HFFc6 (cell line): ENCODE measurements around the gene OR10H5. TPM values are rescaled to one million over a fixed set of nuclear protein-coding genes. Genes with fewer than 3 reads are reported as not detected.
"Not testable (repeated sequence)": the region's sequence is repeated elsewhere in the genome, so short reads cannot be mapped to it uniquely, and the experiment has no call there.

Source experiments
- DNase-seq: peaks from one replicate; pipeline ENCODE4 v3.0.0-alpha.2; 2018
- H3K27ac Mint-ChIP-seq: 2 replicates; pipeline ENCODE4 v1.8.0; 2020; ENCODE audit warnings: mild to moderate bottlenecking, mixed read lengths
- H3K27me3 Mint-ChIP-seq: 2 replicates; pipeline ENCODE4 v1.8.0; 2021; ENCODE audit warnings: mild to moderate bottlenecking, moderate library complexity, mixed read lengths; ENCODE audit not compliant: insufficient read depth
- H3K36me3 Mint-ChIP-seq: 2 replicates; pipeline ENCODE4 v1.8.0; 2021; ENCODE audit warnings: low read depth, mixed read lengths
- H3K4me1 Mint-ChIP-seq: 2 replicates; pipeline ENCODE4 v1.8.0; 2020; ENCODE audit warnings: low read depth, mixed read lengths
- H3K4me3 Mint-ChIP-seq: 2 replicates; pipeline ENCODE4 v1.8.0; 2020; ENCODE audit warnings: mild to moderate bottlenecking, moderate library complexity, mixed read lengths
- H3K9me3 Mint-ChIP-seq: 2 replicates; pipeline ENCODE4 v1.8.0; 2020; ENCODE audit warnings: mild to moderate bottlenecking, mixed read lengths
- total RNA-seq, 6 experiments: library from RNA; stranded (reverse); fragmentation: NEBNext Ultra II Directional; extraction: Animal tissue kit (Norgen Biotek cat#: 25700); gene quantifications; 2 replicates in 1 of 6; 3 replicates in 5 of 6; pipeline ENCODE4 v1.2.3, GENCODE V29; 2021
- TF ChIP-seq, protein P1 (sequence below): fragments of 200-600 bp; sonication (generic); IDR thresholded peaks from 2 replicates; pipeline ENCODE4 v1.5.0; 2021; ENCODE audit warnings: antibody characterized with exemption, mild to moderate bottlenecking

Gene OR10H5
- total RNA-seq, 6 experiments from 2014 or later, result not detected

DNA sequence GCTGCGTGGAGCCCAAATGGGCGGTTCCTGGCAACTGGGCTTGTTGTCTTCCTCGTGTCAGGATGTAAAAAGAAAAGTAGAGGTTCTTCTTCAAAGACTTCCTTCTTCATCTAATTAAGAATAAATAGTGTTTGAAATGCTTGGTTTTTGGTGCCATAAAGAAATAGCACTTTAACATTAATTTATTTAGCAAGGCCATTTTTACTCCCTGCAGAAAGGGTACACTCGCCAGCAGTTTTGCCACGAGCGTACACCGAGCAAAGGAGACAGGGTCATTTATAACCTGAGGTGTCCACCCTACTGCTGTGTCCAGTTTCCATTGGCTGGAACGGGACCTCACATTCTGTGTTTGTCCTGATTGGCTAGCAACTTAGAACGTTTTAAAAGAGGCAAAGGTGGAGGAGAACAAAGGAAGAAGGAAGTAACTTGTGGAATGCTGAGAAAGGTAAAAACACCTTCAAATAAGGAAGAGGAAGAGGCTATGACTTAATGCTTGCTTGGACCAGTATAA, 49.8 kb downstream of the OR10H5 start:
- Mint-ChIP-seq H3K36me3 (0 out of 2 replicates have a peak, but pooled peaks cover 4% of the 10 kb centered on the region), H3K27me3 (no peaks in the 10 kb centered on the region; the same call in 1 of the 2 replicates)

DNA sequence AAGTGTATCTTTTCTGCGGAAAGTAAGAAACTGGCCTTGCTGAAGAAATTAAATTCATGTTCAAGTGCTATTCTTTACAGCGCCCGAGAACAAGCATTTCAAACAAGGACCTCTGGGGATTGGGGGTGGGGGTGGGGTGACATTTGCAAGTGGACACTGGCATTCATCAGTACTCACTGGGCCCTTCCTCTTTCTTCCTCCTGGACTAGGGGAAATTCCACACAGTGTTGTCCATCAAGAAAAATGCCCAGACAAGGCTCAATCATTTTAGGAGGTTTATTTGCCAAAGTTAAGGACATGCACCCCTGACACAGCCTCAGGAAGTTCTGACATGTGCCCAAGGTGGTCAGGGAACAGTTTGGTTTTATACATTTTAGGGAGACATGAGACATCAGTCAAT, 50.9 kb downstream of the OR10H5 start:
- TF ChIP-seq, protein P1, sequence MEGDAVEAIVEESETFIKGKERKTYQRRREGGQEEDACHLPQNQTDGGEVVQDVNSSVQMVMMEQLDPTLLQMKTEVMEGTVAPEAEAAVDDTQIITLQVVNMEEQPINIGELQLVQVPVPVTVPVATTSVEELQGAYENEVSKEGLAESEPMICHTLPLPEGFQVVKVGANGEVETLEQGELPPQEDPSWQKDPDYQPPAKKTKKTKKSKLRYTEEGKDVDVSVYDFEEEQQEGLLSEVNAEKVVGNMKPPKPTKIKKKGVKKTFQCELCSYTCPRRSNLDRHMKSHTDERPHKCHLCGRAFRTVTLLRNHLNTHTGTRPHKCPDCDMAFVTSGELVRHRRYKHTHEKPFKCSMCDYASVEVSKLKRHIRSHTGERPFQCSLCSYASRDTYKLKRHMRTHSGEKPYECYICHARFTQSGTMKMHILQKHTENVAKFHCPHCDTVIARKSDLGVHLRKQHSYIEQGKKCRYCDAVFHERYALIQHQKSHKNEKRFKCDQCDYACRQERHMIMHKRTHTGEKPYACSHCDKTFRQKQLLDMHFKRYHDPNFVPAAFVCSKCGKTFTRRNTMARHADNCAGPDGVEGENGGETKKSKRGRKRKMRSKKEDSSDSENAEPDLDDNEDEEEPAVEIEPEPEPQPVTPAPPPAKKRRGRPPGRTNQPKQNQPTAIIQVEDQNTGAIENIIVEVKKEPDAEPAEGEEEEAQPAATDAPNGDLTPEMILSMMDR, result no peak
- no peak overlapping the region for H3K27ac Mint-ChIP-seq
- no peak for DNase-seq
- peaks cover 15% of the 10 kb centered on the region for H3K4me1 Mint-ChIP-seq
- H3K4me3 Mint-ChIP-seq, result no peak overlapping the region
- no peaks in the 10 kb centered on the region; the same call in 1 of the 2 replicates for H3K9me3 Mint-ChIP-seq
- H3K36me3 Mint-ChIP-seq, result 0 out of 2 replicates have a peak, but pooled peaks cover 4% of the 10 kb centered on the region
- H3K27me3 Mint-ChIP-seq, result no peaks in the 10 kb centered on the region; the same call in none of the 2 replicates

More for the DNA sequence above, 49.8 kb downstream of the OR10H5 start:
- Mint-ChIP-seq H3K27ac (peak overlapping the region; percentile 93), H3K4me1 (peaks cover 15% of the 10 kb centered on the region), H3K4me3 (peak overlapping the region; percentile 86), H3K9me3 (no peaks in the 10 kb centered on the region; the same call in 1 of the 2 replicates)
- no peak for DNase-seq
- TF ChIP-seq, protein P1, result no peak

DNA sequence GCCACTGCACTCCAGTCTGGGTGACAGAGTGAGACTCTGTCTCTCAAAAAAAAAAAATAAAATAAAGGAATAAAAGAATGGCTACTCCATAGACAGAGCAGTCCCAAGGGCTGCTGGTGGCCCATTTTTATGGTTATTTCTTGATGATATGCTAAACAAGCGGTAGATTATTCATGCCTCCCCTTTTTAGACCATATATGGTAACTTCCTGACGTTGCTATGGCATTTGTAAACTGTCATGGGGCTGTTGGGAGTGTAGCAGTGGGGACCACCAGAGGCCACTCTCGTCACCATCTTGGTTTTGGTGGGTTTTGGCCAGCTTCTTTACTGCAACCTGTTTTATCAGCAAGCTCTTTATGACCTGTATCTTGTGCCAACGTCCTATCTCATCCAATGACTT, 52.4 kb downstream of the OR10H5 start:
- DNase-seq, H3K36me3 Mint-ChIP-seq, H3K27ac Mint-ChIP-seq, H3K9me3 Mint-ChIP-seq, H3K27me3 Mint-ChIP-seq, H3K4me3 Mint-ChIP-seq: not testable (repeated sequence)
- peaks cover 15% of the 10 kb centered on the region for H3K4me1 Mint-ChIP-seq

DNA sequence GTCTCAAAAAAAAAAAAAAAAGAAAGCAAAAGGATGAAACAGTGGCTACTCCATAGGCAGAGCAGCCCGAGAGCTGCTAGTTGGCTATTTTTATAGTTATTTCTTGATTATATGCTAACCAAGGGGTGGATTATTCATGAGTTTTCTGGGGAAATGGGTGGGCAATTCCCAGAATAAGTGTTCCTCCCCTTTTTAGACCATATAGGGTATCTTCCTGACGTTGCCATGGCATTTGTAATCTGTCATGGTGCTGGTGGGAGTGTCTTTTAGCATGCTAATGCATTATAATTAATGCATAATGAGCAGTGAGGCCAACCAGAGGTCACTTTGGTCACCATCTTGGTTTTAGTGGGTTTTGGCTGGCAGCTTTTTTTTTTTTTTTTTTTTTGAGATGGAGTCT, 53.4 kb downstream of the OR10H5 start:
- TF ChIP-seq, protein P1, result no peak
- Mint-ChIP-seq H3K27ac (no peak overlapping the region), H3K4me3 (no peak overlapping the region), H3K36me3 (0 out of 2 replicates have a peak, but pooled peaks cover 2% of the 10 kb centered on the region), H3K4me1 (peaks cover 12% of the 10 kb centered on the region), H3K27me3 (peaks cover 2% of the 10 kb centered on the region), H3K9me3 (no peaks in the 10 kb centered on the region; the same call in 1 of the 2 replicates)
- DNase-seq, result no peak

DNA sequence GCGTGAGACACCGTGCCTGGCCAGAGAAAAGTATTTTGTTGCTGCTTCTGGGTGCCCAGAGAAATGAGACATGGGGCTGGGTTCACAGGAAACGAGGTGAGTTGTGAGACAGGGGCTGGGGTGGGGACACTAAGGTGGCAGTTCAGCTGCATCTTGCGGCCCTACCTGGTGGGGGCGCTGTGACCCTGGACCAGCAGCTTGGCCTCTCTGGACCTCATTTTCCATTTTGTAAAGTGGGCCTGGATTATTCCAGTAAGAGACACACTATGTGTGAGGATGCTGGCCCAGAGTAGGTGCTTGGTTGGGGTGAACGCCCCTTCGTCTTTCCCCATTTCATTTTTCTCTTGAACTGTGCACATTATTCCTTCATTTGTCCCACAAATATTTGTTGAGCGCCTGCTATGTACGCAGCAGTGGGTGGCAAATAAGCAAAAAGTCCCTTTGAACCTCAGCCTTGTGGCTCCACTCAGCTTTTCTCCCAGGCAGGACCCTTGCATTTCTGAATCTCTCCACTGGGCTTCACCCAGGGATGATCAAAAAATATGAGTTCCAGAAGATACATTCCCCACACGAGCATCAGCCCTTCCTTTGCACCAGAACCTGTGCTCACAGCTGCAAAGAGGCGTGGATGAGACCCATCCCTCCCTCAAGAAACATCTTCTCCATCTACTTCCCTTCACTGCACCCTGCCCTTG, 54.6 kb downstream of the OR10H5 start:
- Mint-ChIP-seq H3K27me3 (peaks cover 4% of the 10 kb centered on the region), H3K9me3 (no peaks in the 10 kb centered on the region; the same call in 1 of the 2 replicates), H3K4me1 (peaks cover 7% of the 10 kb centered on the region), H3K4me3 (no peak overlapping the region), H3K27ac (no peak overlapping the region), H3K36me3 (no peaks in the 10 kb centered on the region)
- no peak for DNase-seq
- TF ChIP-seq, protein P1, result peak; percentile 55

DNA sequence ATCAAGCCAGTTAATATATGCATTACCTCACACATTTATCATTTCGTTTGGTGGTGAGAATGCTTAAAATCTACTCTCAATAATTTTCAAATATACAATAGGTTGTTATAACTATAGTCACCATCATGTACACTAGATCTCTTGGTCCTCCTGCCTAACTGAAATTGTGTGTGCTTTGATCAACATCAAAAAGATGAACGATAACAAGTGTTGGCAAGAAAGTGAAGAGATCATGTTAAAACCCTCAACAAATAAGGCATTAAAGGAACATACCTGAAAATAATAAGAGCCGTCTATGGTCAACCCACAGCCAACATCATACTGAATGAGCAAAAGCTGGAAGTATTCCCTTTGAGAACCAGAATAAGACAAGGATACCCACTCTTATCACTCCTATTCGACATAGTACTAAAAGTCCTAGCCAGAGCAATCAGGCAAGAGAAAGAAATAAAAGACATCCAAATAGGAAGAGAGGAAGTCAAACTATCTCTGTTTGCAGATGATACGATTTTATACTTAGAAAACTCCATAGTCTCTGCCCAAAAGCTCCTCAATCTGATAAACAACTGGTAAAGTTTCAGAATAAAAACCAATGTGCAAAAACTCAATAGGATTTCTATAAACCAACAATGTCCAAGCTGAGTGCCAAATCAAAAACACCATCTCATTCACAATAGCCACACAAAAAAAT, 55.9 kb downstream of the OR10H5 start:
- DNase-seq, result no peak
- Mint-ChIP-seq H3K9me3 (no peaks in the 10 kb centered on the region; the same call in 1 of the 2 replicates), H3K27ac (no peak overlapping the region), H3K4me3 (no peak overlapping the region), H3K4me1 (no peaks in the 10 kb centered on the region), H3K27me3 (peaks cover 6% of the 10 kb centered on the region), H3K36me3 (no peaks in the 10 kb centered on the region)
- TF ChIP-seq, protein P1, result no peak

DNA sequence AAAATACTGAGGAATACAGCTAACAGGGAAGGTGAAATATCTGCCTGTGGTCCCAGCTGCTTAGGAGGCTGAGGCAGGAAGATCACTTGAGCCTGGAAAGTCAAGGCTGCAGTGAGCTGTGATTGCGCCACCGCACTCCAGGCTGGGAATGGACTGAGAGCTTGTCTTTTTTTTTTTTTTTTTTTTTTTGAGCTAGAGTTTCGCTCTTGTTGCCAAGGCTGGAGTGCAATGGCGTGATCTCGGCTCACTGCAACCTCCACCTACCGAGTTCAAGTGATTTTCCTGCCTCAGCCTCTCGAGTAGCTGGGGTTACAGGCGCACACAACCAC, 56.4 kb downstream of the OR10H5 start:
- not testable (repeated sequence) for H3K9me3 Mint-ChIP-seq, H3K27me3 Mint-ChIP-seq, H3K4me3 Mint-ChIP-seq, H3K36me3 Mint-ChIP-seq, H3K27ac Mint-ChIP-seq, H3K4me1 Mint-ChIP-seq, DNase-seq
